ENCODE measurements around the gene RNF144B.

DNA sequence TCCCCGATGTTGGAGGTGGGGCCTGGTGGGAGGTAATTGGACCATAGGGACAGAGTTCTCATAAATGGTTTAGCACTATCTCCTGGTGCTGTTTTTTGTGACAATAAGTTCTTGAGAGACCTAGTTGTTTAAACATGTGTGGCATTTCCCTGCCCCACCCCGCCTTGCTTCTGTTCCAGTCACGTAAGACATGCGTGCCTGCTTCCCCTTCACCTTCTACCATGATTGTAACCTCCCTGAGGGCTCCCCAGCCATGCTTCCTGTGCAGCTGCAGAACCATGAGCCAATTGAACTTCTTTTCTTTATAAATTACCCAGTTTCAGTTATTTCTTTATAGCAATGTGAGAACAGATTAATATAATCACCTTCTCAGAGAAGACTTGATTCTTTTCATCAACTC is 2.5 kb upstream of the RNF144B start:
- TF ChIP-seq EP300 (IDR thresholded peaks at IDR 0.05) (no peak), CHD4 (IDR thresholded peaks at IDR 0.05; ENCODE audit: borderline replicate concordance) (no peak), ZC3H11A (IDR thresholded peaks at IDR 0.05) (no peak), JUN (IDR thresholded peaks at IDR 0.05) (no peak), NPAS2 (CRISPR knock-in tag; IDR thresholded peaks at IDR 0.05; ENCODE audit: borderline replicate concordance) (no peak), TFCP2L1 (CRISPR knock-in tag; IDR thresholded peaks at IDR 0.05) (no peak), HOXA7 (CRISPR knock-in tag; IDR thresholded peaks at IDR 0.05) (no peak), RNF2 (IDR thresholded peaks at IDR 0.05; ENCODE audit: borderline replicate concordance, low read depth) (no peak), HOXB5 (CRISPR knock-in tag; IDR thresholded peaks at IDR 0.05) (no peak), ESRRA (IDR thresholded peaks at IDR 0.05; ENCODE audit: borderline replicate concordance, low read length) (no peak), JUNB (IDR thresholded peaks at IDR 0.05) (no peak)
- TF ChIP-seq, protein P1, sequence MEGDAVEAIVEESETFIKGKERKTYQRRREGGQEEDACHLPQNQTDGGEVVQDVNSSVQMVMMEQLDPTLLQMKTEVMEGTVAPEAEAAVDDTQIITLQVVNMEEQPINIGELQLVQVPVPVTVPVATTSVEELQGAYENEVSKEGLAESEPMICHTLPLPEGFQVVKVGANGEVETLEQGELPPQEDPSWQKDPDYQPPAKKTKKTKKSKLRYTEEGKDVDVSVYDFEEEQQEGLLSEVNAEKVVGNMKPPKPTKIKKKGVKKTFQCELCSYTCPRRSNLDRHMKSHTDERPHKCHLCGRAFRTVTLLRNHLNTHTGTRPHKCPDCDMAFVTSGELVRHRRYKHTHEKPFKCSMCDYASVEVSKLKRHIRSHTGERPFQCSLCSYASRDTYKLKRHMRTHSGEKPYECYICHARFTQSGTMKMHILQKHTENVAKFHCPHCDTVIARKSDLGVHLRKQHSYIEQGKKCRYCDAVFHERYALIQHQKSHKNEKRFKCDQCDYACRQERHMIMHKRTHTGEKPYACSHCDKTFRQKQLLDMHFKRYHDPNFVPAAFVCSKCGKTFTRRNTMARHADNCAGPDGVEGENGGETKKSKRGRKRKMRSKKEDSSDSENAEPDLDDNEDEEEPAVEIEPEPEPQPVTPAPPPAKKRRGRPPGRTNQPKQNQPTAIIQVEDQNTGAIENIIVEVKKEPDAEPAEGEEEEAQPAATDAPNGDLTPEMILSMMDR (IDR thresholded peaks at IDR 0.05), result no peak
- TF ChIP-seq, protein P2, sequence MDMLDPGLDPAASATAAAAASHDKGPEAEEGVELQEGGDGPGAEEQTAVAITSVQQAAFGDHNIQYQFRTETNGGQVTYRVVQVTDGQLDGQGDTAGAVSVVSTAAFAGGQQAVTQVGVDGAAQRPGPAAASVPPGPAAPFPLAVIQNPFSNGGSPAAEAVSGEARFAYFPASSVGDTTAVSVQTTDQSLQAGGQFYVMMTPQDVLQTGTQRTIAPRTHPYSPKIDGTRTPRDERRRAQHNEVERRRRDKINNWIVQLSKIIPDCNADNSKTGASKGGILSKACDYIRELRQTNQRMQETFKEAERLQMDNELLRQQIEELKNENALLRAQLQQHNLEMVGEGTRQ (IDR thresholded peaks at IDR 0.05), result no peak
- TF ChIP-seq, protein P3, sequence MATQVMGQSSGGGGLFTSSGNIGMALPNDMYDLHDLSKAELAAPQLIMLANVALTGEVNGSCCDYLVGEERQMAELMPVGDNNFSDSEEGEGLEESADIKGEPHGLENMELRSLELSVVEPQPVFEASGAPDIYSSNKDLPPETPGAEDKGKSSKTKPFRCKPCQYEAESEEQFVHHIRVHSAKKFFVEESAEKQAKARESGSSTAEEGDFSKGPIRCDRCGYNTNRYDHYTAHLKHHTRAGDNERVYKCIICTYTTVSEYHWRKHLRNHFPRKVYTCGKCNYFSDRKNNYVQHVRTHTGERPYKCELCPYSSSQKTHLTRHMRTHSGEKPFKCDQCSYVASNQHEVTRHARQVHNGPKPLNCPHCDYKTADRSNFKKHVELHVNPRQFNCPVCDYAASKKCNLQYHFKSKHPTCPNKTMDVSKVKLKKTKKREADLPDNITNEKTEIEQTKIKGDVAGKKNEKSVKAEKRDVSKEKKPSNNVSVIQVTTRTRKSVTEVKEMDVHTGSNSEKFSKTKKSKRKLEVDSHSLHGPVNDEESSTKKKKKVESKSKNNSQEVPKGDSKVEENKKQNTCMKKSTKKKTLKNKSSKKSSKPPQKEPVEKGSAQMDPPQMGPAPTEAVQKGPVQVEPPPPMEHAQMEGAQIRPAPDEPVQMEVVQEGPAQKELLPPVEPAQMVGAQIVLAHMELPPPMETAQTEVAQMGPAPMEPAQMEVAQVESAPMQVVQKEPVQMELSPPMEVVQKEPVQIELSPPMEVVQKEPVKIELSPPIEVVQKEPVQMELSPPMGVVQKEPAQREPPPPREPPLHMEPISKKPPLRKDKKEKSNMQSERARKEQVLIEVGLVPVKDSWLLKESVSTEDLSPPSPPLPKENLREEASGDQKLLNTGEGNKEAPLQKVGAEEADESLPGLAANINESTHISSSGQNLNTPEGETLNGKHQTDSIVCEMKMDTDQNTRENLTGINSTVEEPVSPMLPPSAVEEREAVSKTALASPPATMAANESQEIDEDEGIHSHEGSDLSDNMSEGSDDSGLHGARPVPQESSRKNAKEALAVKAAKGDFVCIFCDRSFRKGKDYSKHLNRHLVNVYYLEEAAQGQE (IDR thresholded peaks at IDR 0.05), result no peak
